ENCODE results near the gene RAD51B. TPM values are rescaled to one million over a fixed set of nuclear protein-coding genes. Genes with fewer than 3 reads are reported as not detected.

Gene RAD51B
- total RNA-seq, 1 experiment from 2014 or later: 20.0 TPM

- Histone ChIP-seq H3K9me3 (ENCODE audit: control insufficient read depth in 1 of 2, insufficient read depth in 1 of 2, low read depth in 1 of 2, low read length in 2 of 2) (no peaks in the 10 kb centered on the region), H3K36me3 (ENCODE audit: control insufficient read depth in 1 of 2, insufficient read depth in 2 of 2, low read length in 2 of 2) (no peaks in the 10 kb centered on the region), H3K4me2 (ENCODE audit: low read length) (no peak overlapping the region), H3K27me3 (ENCODE audit: insufficient read depth, low read length) (no peaks in the 10 kb centered on the region), H3K4me3 (replicated peaks in 1 of 2; ENCODE audit: low read depth in 1 of 2, low read length in 2 of 2) (no peak overlapping the region), H4K20me1 (ENCODE audit: insufficient read depth) (no peaks in the 10 kb centered on the region), H3K4me1 (ENCODE audit: control insufficient read depth in 1 of 2, insufficient read depth in 2 of 2, low read length in 2 of 2) (peaks cover 0 to 5% of the 10 kb centered on the region in 2 experiments; a peak in 1 of 4 replicates), H3K79me2 (ENCODE audit: insufficient read depth, low read length) (no peaks in the 10 kb centered on the region), H3K27ac (ENCODE audit: low read depth, low read length) (no peak overlapping the region), H3K9me2 (ENCODE audit: insufficient read depth) (no peaks in the 10 kb centered on the region), H3K9ac (ENCODE audit: low read length) (no peak overlapping the region), H2AFZ (ENCODE audit: low read depth, low read length, poor library complexity, severe bottlenecking) (no peak overlapping the region)
- intact Hi-C loops (cut with micrococcal nuclease): no loop called here
- ChIA-PET CTCF (no interaction called here), POLR2A (no interaction called here), RAD21 (ENCODE audit: low non-redundant PET in 1 of 2, low total read pairs in 2 of 2, uncharacterized antibody in 2 of 2, unreplicated experiment in 2 of 2) (no interaction called here)
- ATAC-seq (no peak), DNase-seq (ENCODE audit: low read depth, low spot score) (no peak)
- TF ChIP-seq JUND (IDR thresholded peaks at IDR 0.05): no peak
- no peak for TF ChIP-seq CEBPB (IDR thresholded peaks at IDR 0.05; ENCODE audit: low read depth)
- TF ChIP-seq RAD21 (IDR thresholded peaks at IDR 0.05; ENCODE audit: low read depth): no peak
- TF ChIP-seq CTCF (IDR thresholded peaks at IDR 0.05 in 2 of 3, conservative IDR thresholded peaks at IDR 0.05 in 1 of 3; ENCODE audit: borderline replicate concordance in 1 of 3, insufficient read depth in 1 of 3, low read depth in 2 of 3, low read length in 2 of 3): no peak
- TF ChIP-seq EZH2phosphoT487 (IDR thresholded peaks at IDR 0.05; ENCODE audit: borderline replicate concordance): no peak
- TF ChIP-seq, protein P1, sequence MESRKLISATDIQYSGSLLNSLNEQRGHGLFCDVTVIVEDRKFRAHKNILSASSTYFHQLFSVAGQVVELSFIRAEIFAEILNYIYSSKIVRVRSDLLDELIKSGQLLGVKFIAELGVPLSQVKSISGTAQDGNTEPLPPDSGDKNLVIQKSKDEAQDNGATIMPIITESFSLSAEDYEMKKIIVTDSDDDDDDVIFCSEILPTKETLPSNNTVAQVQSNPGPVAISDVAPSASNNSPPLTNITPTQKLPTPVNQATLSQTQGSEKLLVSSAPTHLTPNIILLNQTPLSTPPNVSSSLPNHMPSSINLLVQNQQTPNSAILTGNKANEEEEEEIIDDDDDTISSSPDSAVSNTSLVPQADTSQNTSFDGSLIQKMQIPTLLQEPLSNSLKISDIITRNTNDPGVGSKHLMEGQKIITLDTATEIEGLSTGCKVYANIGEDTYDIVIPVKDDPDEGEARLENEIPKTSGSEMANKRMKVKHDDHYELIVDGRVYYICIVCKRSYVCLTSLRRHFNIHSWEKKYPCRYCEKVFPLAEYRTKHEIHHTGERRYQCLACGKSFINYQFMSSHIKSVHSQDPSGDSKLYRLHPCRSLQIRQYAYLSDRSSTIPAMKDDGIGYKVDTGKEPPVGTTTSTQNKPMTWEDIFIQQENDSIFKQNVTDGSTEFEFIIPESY (IDR thresholded peaks at IDR 0.05; ENCODE audit: extremely low read depth, insufficient replicate concordance, low read length): no peak
- no peak for TF ChIP-seq SIN3A (IDR thresholded peaks at IDR 0.05; ENCODE audit: low read depth)
- no peak for TF ChIP-seq SRF (IDR thresholded peaks at IDR 0.05; ENCODE audit: low read depth)
- TF ChIP-seq ATF3 (IDR thresholded peaks at IDR 0.05): no peak
- TF ChIP-seq, protein P2, sequence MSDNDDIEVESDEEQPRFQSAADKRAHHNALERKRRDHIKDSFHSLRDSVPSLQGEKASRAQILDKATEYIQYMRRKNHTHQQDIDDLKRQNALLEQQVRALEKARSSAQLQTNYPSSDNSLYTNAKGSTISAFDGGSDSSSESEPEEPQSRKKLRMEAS (IDR thresholded peaks at IDR 0.05): no peak
- no peak for TF ChIP-seq CBX3 (IDR thresholded peaks at IDR 0.05; ENCODE audit: low read depth)
- no peak for TF ChIP-seq POLR2A (IDR thresholded peaks at IDR 0.05; ENCODE audit: borderline replicate concordance, extremely low read depth, insufficient read depth, insufficient read length)
- TF ChIP-seq ELF1 (IDR thresholded peaks at IDR 0.05; ENCODE audit: borderline replicate concordance, low read depth): no peak
- TF ChIP-seq, protein P3, sequence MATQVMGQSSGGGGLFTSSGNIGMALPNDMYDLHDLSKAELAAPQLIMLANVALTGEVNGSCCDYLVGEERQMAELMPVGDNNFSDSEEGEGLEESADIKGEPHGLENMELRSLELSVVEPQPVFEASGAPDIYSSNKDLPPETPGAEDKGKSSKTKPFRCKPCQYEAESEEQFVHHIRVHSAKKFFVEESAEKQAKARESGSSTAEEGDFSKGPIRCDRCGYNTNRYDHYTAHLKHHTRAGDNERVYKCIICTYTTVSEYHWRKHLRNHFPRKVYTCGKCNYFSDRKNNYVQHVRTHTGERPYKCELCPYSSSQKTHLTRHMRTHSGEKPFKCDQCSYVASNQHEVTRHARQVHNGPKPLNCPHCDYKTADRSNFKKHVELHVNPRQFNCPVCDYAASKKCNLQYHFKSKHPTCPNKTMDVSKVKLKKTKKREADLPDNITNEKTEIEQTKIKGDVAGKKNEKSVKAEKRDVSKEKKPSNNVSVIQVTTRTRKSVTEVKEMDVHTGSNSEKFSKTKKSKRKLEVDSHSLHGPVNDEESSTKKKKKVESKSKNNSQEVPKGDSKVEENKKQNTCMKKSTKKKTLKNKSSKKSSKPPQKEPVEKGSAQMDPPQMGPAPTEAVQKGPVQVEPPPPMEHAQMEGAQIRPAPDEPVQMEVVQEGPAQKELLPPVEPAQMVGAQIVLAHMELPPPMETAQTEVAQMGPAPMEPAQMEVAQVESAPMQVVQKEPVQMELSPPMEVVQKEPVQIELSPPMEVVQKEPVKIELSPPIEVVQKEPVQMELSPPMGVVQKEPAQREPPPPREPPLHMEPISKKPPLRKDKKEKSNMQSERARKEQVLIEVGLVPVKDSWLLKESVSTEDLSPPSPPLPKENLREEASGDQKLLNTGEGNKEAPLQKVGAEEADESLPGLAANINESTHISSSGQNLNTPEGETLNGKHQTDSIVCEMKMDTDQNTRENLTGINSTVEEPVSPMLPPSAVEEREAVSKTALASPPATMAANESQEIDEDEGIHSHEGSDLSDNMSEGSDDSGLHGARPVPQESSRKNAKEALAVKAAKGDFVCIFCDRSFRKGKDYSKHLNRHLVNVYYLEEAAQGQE (IDR thresholded peaks at IDR 0.05; ENCODE audit: low read depth): no peak
- no peak for TF ChIP-seq YY1 (IDR thresholded peaks at IDR 0.05; ENCODE audit: extremely low read depth, insufficient replicate concordance, low read depth, low read length)
- TF ChIP-seq FOSL1 (IDR thresholded peaks at IDR 0.05; ENCODE audit: low read depth): no peak
- TF ChIP-seq POLR2AphosphoS5 (IDR thresholded peaks at IDR 0.05; ENCODE audit: low read depth, low read length): no peak
- no peak for TF ChIP-seq SP1 (IDR thresholded peaks at IDR 0.05; ENCODE audit: low read depth)
- TF ChIP-seq TCF7L2 (IDR thresholded peaks at IDR 0.05; ENCODE audit: borderline replicate concordance, extremely low read depth, insufficient read depth, insufficient read length): no peak
- no peak for TF ChIP-seq EZH2 (IDR thresholded peaks at IDR 0.05)
- BruUV-seq (replicated peaks): no TSS peak
These were observed 900.2 kb downstream of the RAD51B start for GRCh38 chr14:68719634-68720384.

All from HCT116 (cell line).